Smooth muscle cell (in vitro differentiated cells): ENCODE measurements around the gene FIZ1. TPM values are rescaled to one million over a fixed set of nuclear protein-coding genes. Genes with fewer than 3 reads are reported as not detected.
"Not testable (repeated sequence)": the region's sequence is repeated elsewhere in the genome, so short reads cannot be mapped to it uniquely, and the experiment has no call there.

Experiments used
- DNase-seq: peaks from one replicate; lab custom pipeline; 2025; ENCODE audit not compliant: unreplicated experiment; lab: John Stamatoyannopoulos, UW
- H2AFZ ChIP-seq: fragments of 200-600 bp; sonication (generic); 2 replicates; pipeline ENCODE4 v1.6.0; 2016; ENCODE audit warnings: antibody characterized with exemption, low read depth, mild to moderate bottlenecking
- H3F3A ChIP-seq: fragments of 200-600 bp; sonication (generic); 2 replicates; pipeline ENCODE4 v1.6.0; 2017; ENCODE audit warnings: antibody characterized with exemption, low read depth
- H3K27ac ChIP-seq: fragments of 200-600 bp; sonication (generic); 2 replicates; pipeline ENCODE4 v1.5.1; 2016; ENCODE audit warnings: low read depth, mild to moderate bottlenecking
- H3K27me3 ChIP-seq: fragments of 200-600 bp; sonication (generic); 2 replicates; pipeline ENCODE4 v1.6.1; 2016; ENCODE audit warnings: low read depth, mild to moderate bottlenecking
- H3K36me3 ChIP-seq: fragments of 200-600 bp; sonication (generic); 2 replicates; pipeline ENCODE4 v1.5.1; 2016; ENCODE audit warnings: low read depth
- H3K4me1 ChIP-seq: fragments of 200-600 bp; sonication (generic); 2 replicates; pipeline ENCODE4 v1.5.1; 2016; ENCODE audit warnings: low read depth
- H3K4me2 ChIP-seq: fragments of 200-600 bp; sonication (generic); 2 replicates; pipeline ENCODE4 v1.6.0; 2016; ENCODE audit warnings: mild to moderate bottlenecking
- H3K4me3 ChIP-seq: fragments of 200-600 bp; sonication (generic); 2 replicates; pipeline ENCODE4 v1.5.1; 2016; ENCODE audit warnings: mild to moderate bottlenecking
- H3K79me2 ChIP-seq: fragments of 200-600 bp; sonication (generic); 2 replicates; pipeline ENCODE4 v1.6.0; 2016; ENCODE audit warnings: low read depth, mild to moderate bottlenecking
- H3K9ac ChIP-seq: fragments of 200-600 bp; sonication (generic); 2 replicates; pipeline ENCODE4 v1.6.0; 2016; ENCODE audit warnings: low read depth
- H3K9me3 ChIP-seq: fragments of 200-600 bp; sonication (generic); replicated peaks from 2 replicates; pipeline ENCODE4 v1.5.1; 2016; ENCODE audit warnings: low read depth
- H4K20me1 ChIP-seq: fragments of 200-600 bp; sonication (generic); 2 replicates; pipeline ENCODE4 v1.6.0; 2016; ENCODE audit warnings: low read depth
- CTCF ChIP-seq: fragments of 200-600 bp; sonication (generic); IDR thresholded peaks from 2 replicates; pipeline ENCODE4 v1.5.1; 2017; ENCODE audit warnings: borderline replicate concordance, mild to moderate bottlenecking, antibody characterized with exemption; ENCODE audit not compliant: insufficient read depth, poor library complexity, severe bottlenecking
- WGBS: methylation state at CpG from one replicate; pipeline ENCODE4 v1.1.7; 2016; ENCODE audit warnings: low lambda C conversion rate; 5-methylcytosine and 5-hydroxymethylcytosine counted together
- polyA plus RNA-seq: library from polyadenylated mRNA; unstranded; fragments of >200 nt; fragmentation: Nextera tagmentation; extraction: Ambion mirVana; gene quantifications from 2 replicates; pipeline ENCODE4 v1.2.1, GENCODE V29; 2016
- total RNA-seq: library from RNA; depleted of rRNA; stranded (reverse); fragments of >200 nt; gene quantifications from 2 replicates; pipeline ENCODE4 v1.2.3, GENCODE V29; 2014

FIZ1 gene
- total and polyA plus RNA-seq, 2 experiments from 2014 or later: 10.4 to 17.7 TPM

GRCh38 chr19:55578761-55579747 lies 20.3 kb downstream of the FIZ1 start:
- H3K79me2 ChIP-seq: peaks cover 13% of the 10 kb centered on the region
- H2AFZ ChIP-seq: no peak overlapping the region
- TF ChIP-seq CTCF: no peak
- no peak for DNase-seq
- H3K9me3 ChIP-seq: no peaks in the 10 kb centered on the region
- H3K4me3 ChIP-seq: peak overlapping the region; percentile 96
- 97% methylated on average over 80 of the region's 90 CpGs for WGBS
- H3K27me3 ChIP-seq: no peaks in the 10 kb centered on the region
- no peaks in the 10 kb centered on the region for H3F3A ChIP-seq
- no peaks in the 10 kb centered on the region for H3K4me1 ChIP-seq
- no peak overlapping the region for H3K27ac ChIP-seq
- H4K20me1 ChIP-seq: no peaks in the 10 kb centered on the region
- no peaks in the 10 kb centered on the region for H3K36me3 ChIP-seq
- H3K4me2 ChIP-seq: peak overlapping the region; percentile 92
- H3K9ac ChIP-seq: peak overlapping the region; percentile 91

- Histone ChIP-seq H4K20me1 (no peaks in the 10 kb centered on the region), H3K4me1 (no peaks in the 10 kb centered on the region), H3K27ac (no peak overlapping the region), H3K4me2 (no peak overlapping the region), H3K4me3 (no peak overlapping the region), H3K27me3 (no peaks in the 10 kb centered on the region), H3K79me2 (peaks cover 13% of the 10 kb centered on the region), H3F3A (no peaks in the 10 kb centered on the region), H2AFZ (no peak overlapping the region), H3K9ac (no peak overlapping the region), H3K36me3 (no peaks in the 10 kb centered on the region), H3K9me3 (no peaks in the 10 kb centered on the region)
- DNase-seq: no peak
- 98% methylated on average over 68 of the region's 83 CpGs for WGBS
- no peak for TF ChIP-seq CTCF
Observed at GRCh38 chr19:55578031-55578760, 21.1 kb downstream of the FIZ1 start.

GRCh38 chr19:55576746-55577145 lies 22.6 kb downstream of the FIZ1 start:
- no peak overlapping the region for H3K4me3 ChIP-seq
- WGBS: over 99% methylated on average over 5 of the region's 5 CpGs

GRCh38 chr19:55573929-55574328 lies 25.4 kb downstream of the FIZ1 start:
- not testable (repeated sequence) for H3K36me3 ChIP-seq, H3K4me3 ChIP-seq, H3K27me3 ChIP-seq, H3K9me3 ChIP-seq, H3K9ac ChIP-seq, H4K20me1 ChIP-seq, H3K4me1 ChIP-seq, DNase-seq, H3K27ac ChIP-seq, H3F3A ChIP-seq, H3K79me2 ChIP-seq, H3K4me2 ChIP-seq, H2AFZ ChIP-seq
- WGBS: 95% methylated on average over 6 of the region's 6 CpGs

More at GRCh38 chr19:55576746-55577145, 22.6 kb downstream of the FIZ1 start:
- Histone ChIP-seq H3K27ac (no peak overlapping the region), H3K36me3 (no peaks in the 10 kb centered on the region), H3F3A (no peaks in the 10 kb centered on the region), H4K20me1 (no peaks in the 10 kb centered on the region), H2AFZ (no peak overlapping the region), H3K9ac (no peak overlapping the region), H3K79me2 (peaks cover 13% of the 10 kb centered on the region), H3K27me3 (no peaks in the 10 kb centered on the region), H3K9me3 (no peaks in the 10 kb centered on the region), H3K4me2 (no peak overlapping the region), H3K4me1 (no peaks in the 10 kb centered on the region)
- DNase-seq: no peak
- TF ChIP-seq CTCF: no peak

GRCh38 chr19:55569477-55569876 lies 29.8 kb downstream of the FIZ1 start:
- H3K27me3 ChIP-seq, H3K4me2 ChIP-seq, H3K27ac ChIP-seq, H3F3A ChIP-seq, H3K36me3 ChIP-seq, H3K4me3 ChIP-seq, DNase-seq, H3K9ac ChIP-seq, H3K79me2 ChIP-seq, H3K4me1 ChIP-seq, H4K20me1 ChIP-seq, H2AFZ ChIP-seq, H3K9me3 ChIP-seq: not testable (repeated sequence)
- 94% methylated on average over 5 of the region's 5 CpGs for WGBS
